ENCODE data around the gene NDUFB4. TPM values are rescaled to one million over a fixed set of nuclear protein-coding genes. Genes with fewer than 3 reads are reported as not detected.

Gene NDUFB4
- polyA plus RNA-seq, 2 donors: 182 to 207 TPM

DNA sequence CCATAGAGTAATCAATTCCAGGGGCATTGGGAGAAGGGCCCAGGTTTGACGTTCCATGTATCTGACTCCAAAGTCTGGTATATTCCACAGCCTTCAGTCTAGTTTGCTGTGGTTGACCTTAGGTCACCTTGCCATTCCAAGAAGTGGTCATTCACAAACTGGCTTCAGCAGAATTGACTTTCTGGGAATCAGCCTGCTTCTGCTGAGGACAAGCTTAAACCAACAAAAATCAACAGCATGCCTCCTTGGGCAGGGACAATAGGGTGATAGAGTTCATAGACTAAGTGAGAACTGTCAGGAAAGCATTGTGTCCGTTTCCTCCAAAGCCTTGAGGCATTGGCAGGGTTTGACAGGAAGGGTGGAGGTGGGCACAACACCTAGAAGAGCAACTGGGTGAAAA is 24.1 kb upstream of the NDUFB4 start:
- no peak overlapping the region for H3K4me3 ChIP-seq (ENCODE audit: low read depth in 1 of 2, low read length in 2 of 2)
- no peaks in the 10 kb centered on the region for H3K4me1 ChIP-seq (ENCODE audit: control insufficient read depth in 2 of 2, insufficient read depth in 2 of 2, low read length in 1 of 2)
- H3K27me3 ChIP-seq (ENCODE audit: control insufficient read depth in 1 of 2, insufficient read depth in 2 of 2, low read length in 2 of 2): no peaks in the 10 kb centered on the region
- no peaks in the 10 kb centered on the region for H3K36me3 ChIP-seq (ENCODE audit: control insufficient read depth in 2 of 2, insufficient read depth in 2 of 2, low read length in 1 of 2)
- 70 to 72% methylated on average over 2 of the region's 2 CpGs for WGBS, 2 donors
- no peak overlapping the region for H3K27ac ChIP-seq (ENCODE audit: low read depth in 2 of 2, low read length in 1 of 2)
- H3K9me3 ChIP-seq (ENCODE audit: control insufficient read depth in 2 of 2, insufficient read depth in 1 of 2, low read depth in 1 of 2, low read length in 1 of 2): no peaks in the 10 kb centered on the region

- Histone ChIP-seq H3K36me3 (ENCODE audit: control insufficient read depth in 2 of 2, insufficient read depth in 2 of 2, low read length in 1 of 2) (no peaks in the 10 kb centered on the region), H3K27ac (ENCODE audit: low read depth in 2 of 2, low read length in 1 of 2) (no peak overlapping the region), H3K4me3 (ENCODE audit: low read depth in 1 of 2, low read length in 2 of 2) (no peak overlapping the region), H3K27me3 (ENCODE audit: control insufficient read depth in 1 of 2, insufficient read depth in 2 of 2, low read length in 2 of 2) (no peaks in the 10 kb centered on the region), H3K9me3 (ENCODE audit: control insufficient read depth in 2 of 2, insufficient read depth in 1 of 2, low read depth in 1 of 2, low read length in 1 of 2) (no peaks in the 10 kb centered on the region), H3K4me1 (ENCODE audit: control insufficient read depth in 2 of 2, insufficient read depth in 2 of 2, low read length in 1 of 2) (no peaks in the 10 kb centered on the region)
- WGBS, 2 donors: 62 to 75% methylated on average over 3 of the region's 3 CpGs
Observed at GRCh38 chr3:120587332-120587975, 8.7 kb upstream of the NDUFB4 start.

DNA sequence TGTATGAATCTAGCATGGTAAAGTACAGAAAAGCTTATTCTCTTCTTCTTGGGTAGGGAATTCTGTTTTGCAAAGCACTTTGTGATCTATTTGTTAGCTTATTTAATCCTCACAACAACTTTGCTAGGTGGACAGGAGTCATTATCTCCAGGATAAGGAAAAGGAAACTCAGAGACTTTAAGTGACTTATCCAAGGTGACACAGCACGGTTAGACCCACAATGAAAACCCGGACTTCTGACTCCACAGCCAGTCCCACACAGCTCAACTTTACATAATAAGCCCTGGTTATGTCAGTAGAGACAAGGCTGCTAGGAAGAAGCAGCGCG is 384 bp upstream of the NDUFB4 start:
- WGBS, 2 donors: 2 to 3% methylated on average over 4 of the region's 4 CpGs
- Histone ChIP-seq H3K9me3 (ENCODE audit: control insufficient read depth in 2 of 2, insufficient read depth in 1 of 2, low read depth in 1 of 2, low read length in 1 of 2) (no peaks in the 10 kb centered on the region), H3K4me1 (ENCODE audit: control insufficient read depth in 2 of 2, insufficient read depth in 2 of 2, low read length in 1 of 2) (no peaks in the 10 kb centered on the region), H3K27ac (ENCODE audit: low read depth in 2 of 2, low read length in 1 of 2) (peak overlapping the region; percentile 60 to 91), H3K4me3 (ENCODE audit: low read depth in 1 of 2, low read length in 2 of 2) (peak overlapping the region; percentile 82 to 92), H3K27me3 (ENCODE audit: control insufficient read depth in 1 of 2, insufficient read depth in 2 of 2, low read length in 2 of 2) (no peaks in the 10 kb centered on the region), H3K36me3 (ENCODE audit: control insufficient read depth in 2 of 2, insufficient read depth in 2 of 2, low read length in 1 of 2) (peaks cover 0 to 4% of the 10 kb centered on the region in 2 donors)

DNA sequence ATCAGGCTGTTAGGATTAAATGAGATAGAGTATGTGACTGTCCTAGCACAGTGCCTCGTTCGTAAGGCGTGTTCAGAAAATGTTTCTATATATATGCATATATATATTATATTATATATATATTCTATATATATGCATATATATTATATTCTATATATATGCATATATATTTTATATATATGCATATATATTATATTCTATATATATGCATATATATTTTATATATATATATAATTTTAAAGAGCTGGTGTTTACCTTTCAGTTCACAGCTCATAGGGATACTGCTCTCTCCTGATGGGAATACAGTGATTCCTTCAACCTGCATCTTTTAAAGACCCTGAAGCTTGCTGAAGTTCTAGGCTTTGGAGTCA is 702 bp downstream of the NDUFB4 start:
- 11 to 22% methylated on average over 3 of the region's 3 CpGs for WGBS, 2 donors
- H3K27ac ChIP-seq (ENCODE audit: low read depth in 2 of 2, low read length in 1 of 2): peak overlapping the region; percentile 87 to 91
- no peaks in the 10 kb centered on the region for H3K9me3 ChIP-seq (ENCODE audit: control insufficient read depth in 2 of 2, insufficient read depth in 1 of 2, low read depth in 1 of 2, low read length in 1 of 2)

DNA sequence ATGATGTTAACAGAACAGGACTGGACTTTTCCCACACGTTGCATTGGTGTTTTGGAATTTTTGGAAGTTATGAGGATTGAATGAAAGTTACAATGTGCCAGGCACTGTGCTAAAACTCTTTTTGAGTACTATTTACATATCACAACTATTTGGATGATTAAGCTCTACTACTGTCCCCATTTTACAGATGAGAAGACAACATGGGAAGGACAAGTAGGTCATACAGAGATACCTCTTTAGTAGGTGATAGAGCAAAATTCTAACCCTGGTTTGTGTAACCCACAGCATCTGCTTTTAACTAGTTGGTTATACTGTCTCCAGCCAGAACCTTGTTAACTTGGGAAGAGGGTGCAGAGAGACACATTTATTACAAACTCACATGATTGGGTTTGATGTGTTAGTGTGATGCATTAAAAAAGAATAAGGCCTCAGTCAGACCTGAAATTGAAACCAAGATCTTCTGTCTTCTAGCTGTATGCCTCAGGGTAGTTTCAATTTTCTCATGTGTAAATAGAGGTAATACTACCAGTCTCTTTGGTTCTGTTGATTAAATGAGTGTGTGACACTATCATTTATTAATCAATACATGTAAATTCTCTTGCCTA is 1.4 kb downstream of the NDUFB4 start:
- no peaks in the 10 kb centered on the region for H3K27me3 ChIP-seq (ENCODE audit: control insufficient read depth in 1 of 2, insufficient read depth in 2 of 2, low read length in 2 of 2)
- no peaks in the 10 kb centered on the region for H3K4me1 ChIP-seq (ENCODE audit: control insufficient read depth in 2 of 2, insufficient read depth in 2 of 2, low read length in 1 of 2)
- no peaks in the 10 kb centered on the region for H3K9me3 ChIP-seq (ENCODE audit: control insufficient read depth in 2 of 2, insufficient read depth in 1 of 2, low read depth in 1 of 2, low read length in 1 of 2)
- peak overlapping the region in 1 of 2 donors; percentile 92 for H3K4me3 ChIP-seq (ENCODE audit: low read depth in 1 of 2, low read length in 2 of 2)
- 17 to 32% methylated on average over 1 of the region's 1 CpG for WGBS, 2 donors
- H3K27ac ChIP-seq (ENCODE audit: low read depth in 2 of 2, low read length in 1 of 2): no peak overlapping the region
- H3K36me3 ChIP-seq (ENCODE audit: control insufficient read depth in 2 of 2, insufficient read depth in 2 of 2, low read length in 1 of 2): peaks cover 3 to 5% of the 10 kb centered on the region in 2 donors

More for the DNA sequence above, 702 bp downstream of the NDUFB4 start:
- peak overlapping the region; percentile 82 to 92 for H3K4me3 ChIP-seq (ENCODE audit: low read depth in 1 of 2, low read length in 2 of 2)
- peaks cover 0 to 5% of the 10 kb centered on the region in 2 donors for H3K36me3 ChIP-seq (ENCODE audit: control insufficient read depth in 2 of 2, insufficient read depth in 2 of 2, low read length in 1 of 2)
- H3K27me3 ChIP-seq (ENCODE audit: control insufficient read depth in 1 of 2, insufficient read depth in 2 of 2, low read length in 2 of 2): no peaks in the 10 kb centered on the region
- H3K4me1 ChIP-seq (ENCODE audit: control insufficient read depth in 2 of 2, insufficient read depth in 2 of 2, low read length in 1 of 2): no peaks in the 10 kb centered on the region

DNA sequence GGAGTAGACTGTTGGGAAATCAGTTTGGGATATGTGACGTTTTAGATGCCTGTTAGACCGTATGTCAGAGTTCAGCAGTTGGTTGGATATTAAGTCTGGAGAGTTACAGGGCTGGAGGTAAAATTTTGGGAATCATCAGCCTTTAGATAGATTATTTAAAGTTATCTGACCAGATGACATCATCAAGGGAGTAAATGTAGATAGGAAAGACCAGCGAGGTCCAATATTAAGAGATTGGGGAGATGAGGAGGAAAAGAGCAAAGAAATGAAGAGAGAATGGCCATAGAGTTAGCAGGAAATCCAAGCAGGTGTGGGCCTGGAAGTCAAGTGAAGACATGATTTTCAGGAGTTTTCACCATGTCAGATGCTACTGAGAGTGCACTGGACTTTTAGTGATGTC is 3.1 kb downstream of the NDUFB4 start:
- H3K4me3 ChIP-seq (ENCODE audit: low read depth in 1 of 2, low read length in 2 of 2): no peak overlapping the region
- H3K27ac ChIP-seq (ENCODE audit: low read depth in 2 of 2, low read length in 1 of 2): no peak overlapping the region
- H3K9me3 ChIP-seq (ENCODE audit: control insufficient read depth in 2 of 2, insufficient read depth in 1 of 2, low read depth in 1 of 2, low read length in 1 of 2): no peaks in the 10 kb centered on the region
- no peaks in the 10 kb centered on the region for H3K27me3 ChIP-seq (ENCODE audit: control insufficient read depth in 1 of 2, insufficient read depth in 2 of 2, low read length in 2 of 2)
- H3K36me3 ChIP-seq (ENCODE audit: control insufficient read depth in 2 of 2, insufficient read depth in 2 of 2, low read length in 1 of 2): peaks cover 5% of the 10 kb centered on the region in 2 donors
- H3K4me1 ChIP-seq (ENCODE audit: control insufficient read depth in 2 of 2, insufficient read depth in 2 of 2, low read length in 1 of 2): no peaks in the 10 kb centered on the region
- 66 to 72% methylated on average over 3 of the region's 3 CpGs for WGBS, 2 donors

GRCh38 chr3:120601554-120601953 is 5.4 kb downstream of the NDUFB4 start:
- Histone ChIP-seq H3K36me3 (ENCODE audit: control insufficient read depth in 2 of 2, insufficient read depth in 2 of 2, low read length in 1 of 2) (peaks cover 5% of the 10 kb centered on the region in 2 donors), H3K9me3 (ENCODE audit: control insufficient read depth in 2 of 2, insufficient read depth in 1 of 2, low read depth in 1 of 2, low read length in 1 of 2) (no peaks in the 10 kb centered on the region), H3K4me1 (ENCODE audit: control insufficient read depth in 2 of 2, insufficient read depth in 2 of 2, low read length in 1 of 2) (no peaks in the 10 kb centered on the region), H3K27me3 (ENCODE audit: control insufficient read depth in 1 of 2, insufficient read depth in 2 of 2, low read length in 2 of 2) (no peaks in the 10 kb centered on the region), H3K27ac (ENCODE audit: low read depth in 2 of 2, low read length in 1 of 2) (no peak overlapping the region), H3K4me3 (ENCODE audit: low read depth in 1 of 2, low read length in 2 of 2) (no peak overlapping the region)
- WGBS, 2 donors: 67 to 68% methylated on average over 4 of the region's 4 CpGs

- Histone ChIP-seq H3K9me3 (ENCODE audit: control insufficient read depth in 2 of 2, insufficient read depth in 1 of 2, low read depth in 1 of 2, low read length in 1 of 2) (no peaks in the 10 kb centered on the region), H3K4me1 (ENCODE audit: control insufficient read depth in 2 of 2, insufficient read depth in 2 of 2, low read length in 1 of 2) (no peaks in the 10 kb centered on the region), H3K27ac (ENCODE audit: low read depth in 2 of 2, low read length in 1 of 2) (no peak overlapping the region), H3K27me3 (ENCODE audit: control insufficient read depth in 1 of 2, insufficient read depth in 2 of 2, low read length in 2 of 2) (no peaks in the 10 kb centered on the region), H3K36me3 (ENCODE audit: control insufficient read depth in 2 of 2, insufficient read depth in 2 of 2, low read length in 1 of 2) (peaks cover 5% of the 10 kb centered on the region in 2 donors), H3K4me3 (ENCODE audit: low read depth in 1 of 2, low read length in 2 of 2) (no peak overlapping the region)
- WGBS, 2 donors: 82 to 91% methylated on average over 2 of the region's 2 CpGs
Observed at GRCh38 chr3:120602682-120603081, 6.5 kb downstream of the NDUFB4 start.

DNA sequence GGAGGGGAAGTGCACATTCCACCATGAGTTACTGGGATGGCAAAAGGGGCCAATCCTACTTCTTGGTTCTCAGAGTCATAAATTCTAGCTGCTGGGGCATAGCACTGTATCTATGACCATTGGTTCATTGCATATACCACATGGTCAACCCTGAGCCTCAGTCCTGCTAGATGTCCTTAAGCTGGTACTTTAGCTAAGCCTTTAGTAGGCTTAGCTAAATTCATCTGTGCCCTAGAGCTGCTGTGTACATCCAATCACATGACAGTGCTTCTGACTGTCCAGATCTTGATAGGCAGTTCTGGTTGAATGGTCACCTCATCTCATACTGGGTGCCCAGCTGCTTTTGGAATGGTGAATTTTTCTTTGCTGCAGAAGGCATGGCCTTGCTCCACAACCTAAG is 8.2 kb downstream of the NDUFB4 start:
- no peaks in the 10 kb centered on the region for H3K4me1 ChIP-seq (ENCODE audit: control insufficient read depth in 2 of 2, insufficient read depth in 2 of 2, low read length in 1 of 2)
- H3K9me3 ChIP-seq (ENCODE audit: control insufficient read depth in 2 of 2, insufficient read depth in 1 of 2, low read depth in 1 of 2, low read length in 1 of 2): no peaks in the 10 kb centered on the region
- no peak overlapping the region for H3K4me3 ChIP-seq (ENCODE audit: low read depth in 1 of 2, low read length in 2 of 2)
- no peak overlapping the region for H3K27ac ChIP-seq (ENCODE audit: low read depth in 2 of 2, low read length in 1 of 2)
- no peaks in the 10 kb centered on the region for H3K27me3 ChIP-seq (ENCODE audit: control insufficient read depth in 1 of 2, insufficient read depth in 2 of 2, low read length in 2 of 2)
- H3K36me3 ChIP-seq (ENCODE audit: control insufficient read depth in 2 of 2, insufficient read depth in 2 of 2, low read length in 1 of 2): peaks cover 2 to 5% of the 10 kb centered on the region in 2 donors

DNA sequence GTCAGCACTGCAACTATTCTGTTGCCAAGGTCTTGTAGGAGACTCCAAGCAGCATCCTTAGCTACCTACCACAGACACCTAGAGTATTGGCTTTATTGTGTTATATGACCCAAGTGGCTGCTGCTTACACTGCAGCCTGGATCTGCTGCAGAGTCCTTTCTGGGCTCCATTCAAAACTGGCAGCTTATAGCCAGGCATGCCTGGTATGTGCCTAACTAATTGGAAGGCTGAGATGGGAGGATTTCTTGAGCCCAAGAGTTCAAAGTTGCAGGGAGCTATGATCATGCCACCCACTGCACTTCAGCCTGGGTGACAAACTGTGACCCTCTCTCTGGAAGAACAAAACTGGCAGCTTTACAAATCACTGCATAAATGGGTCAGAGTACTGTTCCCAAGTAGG is 8.6 kb downstream of the NDUFB4 start:
- Histone ChIP-seq H3K36me3 (ENCODE audit: control insufficient read depth in 2 of 2, insufficient read depth in 2 of 2, low read length in 1 of 2) (peaks cover 2 to 5% of the 10 kb centered on the region in 2 donors), H3K27me3 (ENCODE audit: control insufficient read depth in 1 of 2, insufficient read depth in 2 of 2, low read length in 2 of 2) (no peaks in the 10 kb centered on the region), H3K4me1 (ENCODE audit: control insufficient read depth in 2 of 2, insufficient read depth in 2 of 2, low read length in 1 of 2) (no peaks in the 10 kb centered on the region), H3K4me3 (ENCODE audit: low read depth in 1 of 2, low read length in 2 of 2) (no peak overlapping the region), H3K9me3 (ENCODE audit: control insufficient read depth in 2 of 2, insufficient read depth in 1 of 2, low read depth in 1 of 2, low read length in 1 of 2) (no peaks in the 10 kb centered on the region), H3K27ac (ENCODE audit: low read depth in 2 of 2, low read length in 1 of 2) (no peak overlapping the region)

Data from esophagus (tissue), 2 donors.